Measurements from ENCODE around the gene SEPTIN7. TPM values are rescaled to one million over a fixed set of nuclear protein-coding genes. Genes with fewer than 3 reads are reported as not detected.
"Not testable (repeated sequence)": the region's sequence is repeated elsewhere in the genome, so short reads cannot be mapped to it uniquely, and the experiment has no call there.

Gene SEPTIN7
- 168 and 244 TPM in 2 replicates for total RNA-seq

DNA sequence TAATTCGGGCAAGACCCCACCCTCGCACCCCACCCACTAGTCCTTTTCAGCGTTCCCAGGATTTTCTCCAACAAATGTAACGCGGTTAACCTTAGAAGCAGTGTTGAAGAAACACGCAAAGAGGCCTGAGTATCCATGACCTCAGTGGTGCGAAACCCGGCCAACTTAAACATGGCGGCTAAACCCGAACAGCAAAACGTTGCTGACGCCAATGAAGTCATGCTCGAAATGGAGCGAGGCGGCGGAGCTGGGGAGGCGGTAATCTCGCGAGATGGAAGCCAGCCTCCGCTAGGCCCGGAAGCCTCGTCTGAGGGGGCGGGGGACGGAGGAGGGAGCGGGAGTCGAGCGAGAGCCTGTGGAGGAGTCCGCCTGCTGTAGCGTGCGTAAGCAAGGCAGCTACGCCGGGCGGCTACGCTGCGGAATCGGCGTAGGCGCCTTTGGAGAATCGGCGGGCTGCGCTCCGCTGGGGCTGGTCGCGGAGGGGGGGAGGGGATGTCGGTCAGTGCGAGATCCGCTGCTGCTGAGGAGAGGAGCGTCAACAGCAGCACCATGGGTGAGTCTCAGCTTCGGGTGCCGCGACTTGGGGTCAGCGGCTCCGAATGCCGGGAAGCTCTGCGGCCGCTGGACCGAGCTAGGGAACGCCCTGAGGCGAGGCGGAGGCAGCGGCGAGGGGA is at the start of gene SEPTIN7:
TSS of gene SEPTIN7 (plus strand) at position 340 of the 674 bp plus-strand sequence. CDS start at position 493, 153 bp downstream.
- no peak for TF ChIP-seq CTCF (IDR thresholded peaks at IDR 0.05; ENCODE audit: insufficient read depth, low read depth, low read length)
- H3K4me3 ChIP-seq (ENCODE audit: low read depth, low read length), result peak within 1 kb of the TSS; percentile 92
- peak; percentile 99 for DNase-seq (ENCODE audit: low read depth)

GRCh38 chr7:35752742-35753141 is 48.1 kb upstream of the SEPTIN7 start:
- no peak overlapping the region for H3K4me3 ChIP-seq (ENCODE audit: low read depth, low read length)
- TF ChIP-seq CTCF (IDR thresholded peaks at IDR 0.05; ENCODE audit: insufficient read depth, low read depth, low read length), result no peak
- peak; percentile 77 for DNase-seq (ENCODE audit: low read depth)

- no peak overlapping the region for H3K4me3 ChIP-seq (ENCODE audit: low read depth, low read length)
- DNase-seq (ENCODE audit: low read depth), result peak; percentile 95
- no peak for TF ChIP-seq CTCF (IDR thresholded peaks at IDR 0.05; ENCODE audit: insufficient read depth, low read depth, low read length)
Observed at GRCh38 chr7:35753761-35754603, 46.9 kb upstream of the SEPTIN7 start.

DNA sequence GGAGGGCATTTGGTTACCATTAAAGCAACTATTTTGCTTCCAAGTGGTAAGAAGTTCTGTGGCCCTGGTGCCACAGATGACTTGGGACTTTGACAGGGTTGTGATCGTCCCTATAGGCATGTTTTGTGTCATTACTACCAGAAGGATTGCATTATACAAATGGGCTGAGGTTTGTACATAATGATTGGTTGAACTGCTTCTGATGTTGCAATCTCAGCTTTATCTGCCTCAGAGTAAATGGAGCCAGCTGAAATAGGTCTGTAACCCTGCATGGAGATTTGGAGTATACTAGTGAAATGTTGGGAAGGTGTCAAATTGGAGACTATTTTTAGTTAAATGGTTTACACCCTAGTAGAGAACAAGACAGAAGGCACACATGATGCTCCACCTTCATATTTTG is 46.1 kb upstream of the SEPTIN7 start:
- TF ChIP-seq CTCF (IDR thresholded peaks at IDR 0.05; ENCODE audit: insufficient read depth, low read depth, low read length), result no peak
- peak; percentile 85 for DNase-seq (ENCODE audit: low read depth)
- no peak overlapping the region for H3K4me3 ChIP-seq (ENCODE audit: low read depth, low read length)

GRCh38 chr7:35755711-35756110 is 45.1 kb upstream of the SEPTIN7 start:
- no peak overlapping the region for H3K4me3 ChIP-seq (ENCODE audit: low read depth, low read length)
- DNase-seq (ENCODE audit: low read depth), result no peak
- TF ChIP-seq CTCF (IDR thresholded peaks at IDR 0.05; ENCODE audit: insufficient read depth, low read depth, low read length), result no peak

- H3K4me3 ChIP-seq (ENCODE audit: low read depth, low read length); DNase-seq (ENCODE audit: low read depth): not testable (repeated sequence)
Observed at GRCh38 chr7:35756453-35756852, 44.4 kb upstream of the SEPTIN7 start.

GRCh38 chr7:35757574-35757973 is 43.3 kb upstream of the SEPTIN7 start:
- TF ChIP-seq CTCF (IDR thresholded peaks at IDR 0.05; ENCODE audit: insufficient read depth, low read depth, low read length), result no peak
- peak; percentile 44 for DNase-seq (ENCODE audit: low read depth)
- H3K4me3 ChIP-seq (ENCODE audit: low read depth, low read length), result no peak overlapping the region

Measured in fibroblast of villous mesenchyme (primary cell).